K562 (cell line): ENCODE data around the gene ARL2. TPM values are rescaled to one million over a fixed set of nuclear protein-coding genes. Genes with fewer than 3 reads are reported as not detected.
A peak's percentile ranks its signal among the peaks of the same experiment; 100 is the strongest.

Source experiments
- ATF1 ChIP-seq, 2 experiments: fragments of 450-650 bp in 1 of 2; IDR thresholded peaks; 2 replicates each; pipeline ENCODE4 v1.6.1; 2016; ENCODE audit warnings: missing compliant biosample characterization in 1 of 2, missing genetic modification characterization in 1 of 2
- BCOR ChIP-seq: fragments of 450-650 bp; IDR thresholded peaks from 2 replicates; pipeline ENCODE4 v1.6.1; 2016
- CC2D1A ChIP-seq: fragments of 450-650 bp; IDR thresholded peaks from 2 replicates; pipeline ENCODE4 v1.6.1; 2017; ENCODE audit warnings: mild to moderate bottlenecking
- HDAC1 ChIP-seq, 2 experiments: fragments of 450-650 bp; IDR thresholded peaks; 2 replicates each; pipeline ENCODE4 v1.6.1; 2016 to 2017; ENCODE audit warnings: inconsistent platforms in 1 of 2, mild to moderate bottlenecking in 1 of 2, moderate library complexity in 1 of 2
- HSF4 ChIP-seq: fragments of 250-450 bp; sonication (Bioruptor Pico); IDR thresholded peaks from 2 replicates; pipeline ENCODE4 v2.1.2; 2022; ENCODE audit warnings: mild to moderate bottlenecking, moderate library complexity, borderline replicate concordance
- KAT2B ChIP-seq: IDR thresholded peaks from one replicate; pipeline ENCODE4 v1.6.1; 2012; ENCODE audit warnings: low read depth, mild to moderate bottlenecking, control low read depth, inconsistent platforms, low read length, moderate library complexity
- NBN ChIP-seq: fragments of 450-650 bp; IDR thresholded peaks from 2 replicates; pipeline ENCODE4 v1.6.1; 2016; ENCODE audit warnings: low read depth, mild to moderate bottlenecking
- NR2C1 ChIP-seq, 2 experiments: fragments of 450-650 bp; IDR thresholded peaks; 2 replicates each; pipeline ENCODE4 v1.6.1; 2017; ENCODE audit warnings: mild to moderate bottlenecking in 2 of 2, antibody characterized with exemption in 1 of 2, inconsistent platforms in 1 of 2, missing compliant biosample characterization in 1 of 2, missing genetic modification characterization in 1 of 2
- NR2F6 ChIP-seq: fragments of 450-650 bp; formaldehyde crosslinking; IDR thresholded peaks from 2 replicates; pipeline ENCODE4 v1.4.0; 2020; ENCODE audit warnings: mild to moderate bottlenecking
- POLR2A ChIP-seq: fragments of 450-650 bp; conservative IDR thresholded peaks from 2 replicates; pipeline ENCODE4 v1.6.1; 2016
- POLR2AphosphoS5 ChIP-seq: IDR thresholded peaks from 2 replicates; pipeline ENCODE4 v1.6.1; 2011; ENCODE audit warnings: mild to moderate bottlenecking, low read depth, low read length, moderate library complexity; ENCODE audit not compliant: control insufficient read depth, insufficient read depth
- ZBTB40 ChIP-seq, 2 experiments: fragments of 450-650 bp in 1 of 2; sonication (generic) in 1 of 2; formaldehyde crosslinking in 1 of 2; IDR thresholded peaks; 2 replicates each; pipeline versions ENCODE4 v1.7.1 to v1.9.0; 2016 to 2022; ENCODE audit warnings: inconsistent platforms in 1 of 2, mild to moderate bottlenecking in 1 of 2, missing genetic modification reagents in 1 of 2
- ZNF143 ChIP-seq: sonication (generic); formaldehyde crosslinking; IDR thresholded peaks from 2 replicates; pipeline ENCODE4 v1.9.0; 2022; ENCODE audit warnings: mild to moderate bottlenecking, missing genetic modification reagents
- ZNF395 ChIP-seq: fragments of 200-800 bp; sonication (Bioruptor generic); IDR thresholded peaks from 2 replicates; pipeline ENCODE4 v1.6.1; 2017; ENCODE audit warnings: missing genetic modification characterization, missing compliant biosample characterization
- polyA plus RNA-seq, 8 experiments: library from polyadenylated mRNA; depleted of rRNA in 4 of 8; stranded (reverse) in 5 of 8; unstranded in 3 of 8; fragments of >200 nt; fragmentation: Nextera tagmentation in 2 of 8; fragmentation: Illumina TruSeq in 1 of 8; extraction: Ambion mirVana in 2 of 8; extraction: Trizol in 1 of 8; gene quantifications; 2 replicates each; pipeline versions ENCODE4 v1.2.1 to v1.2.3, GENCODE V29; 2011 to 2014; ENCODE audit warnings: inconsistent platforms in 1 of 8, missing spikeins in 1 of 8
- total RNA-seq, 7 experiments: library from RNA; depleted of rRNA in 6 of 7; stranded (reverse); fragments of >200 nt in 6 of 7; fragmentation: Illumina TruSeq in 2 of 7; extraction: Trizol in 2 of 7; gene quantifications; 2 replicates each; pipeline versions ENCODE4 v1.2.1 to v1.2.3, GENCODE V29; 2011 to 2021; ENCODE audit warnings: low replicate concordance in 1 of 7

ARL2 gene
- total and polyA plus RNA-seq, 9 of the 15 experiments (the other 6 are each of a cell fraction or from before 2014, with no cell fraction given), result 5.7 to 154 (median 92.2) TPM

GRCh38 chr11:64990222-64990923 is 23.6 kb upstream of the ARL2 start (continued):
- TF ChIP-seq ZBTB40 (IDR thresholded peaks at IDR 0.05) (peak; percentile 75), ZBTB40 (CRISPR knock-in tag; IDR thresholded peaks at IDR 0.05) (no peak), ZNF143 (CRISPR knock-in tag) (no peak), HDAC1 (IDR thresholded peaks at IDR 0.05) (peak in 1 of 2 experiments; percentile 42; a peak in 1 of 4 replicates), ZNF395 (no peak), CC2D1A (no peak), POLR2A (peak; percentile 35; the same call in 1 of the 2 replicates), HSF4 (no peak), BCOR (peak; percentile 10; the same call in 1 of the 2 replicates), NBN (0 out of 2 replicates have a peak, but pooled peaks have one; percentile 40), POLR2AphosphoS5 (no peak), ATF1 (CRISPR knock-in tag; IDR thresholded peaks at IDR 0.05) (no peak), ATF1 (tag; IDR thresholded peaks at IDR 0.05) (no peak), NR2F6 (CRISPR knock-in tag) (no peak), NR2C1 (IDR thresholded peaks at IDR 0.05) (peak; percentile 73), NR2C1 (tag; IDR thresholded peaks at IDR 0.05) (peak; percentile 71), KAT2B (no peak)
